ENCODE data around the gene FRMD4B.

GRCh38 chr3:69231929-69232440 is 153.9 kb downstream of the FRMD4B start:
- TF ChIP-seq POLR2A (IDR thresholded peaks at IDR 0.05) (no peak), CTCF (IDR thresholded peaks at IDR 0.05) (no peak)
